Activated T-cell treated with anti-CD3 and anti-CD28 coated beads for 24 hours (primary cell): ENCODE results near the gene XPOT.
"Not testable (repeated sequence)": the region's sequence is repeated elsewhere in the genome, so short reads cannot be mapped to it uniquely, and the experiment has no call there.

Experiments used
- DNase-seq: peaks from one replicate; pipeline ENCODE4 v3.0.0-alpha.2; 2020; ENCODE audit warnings: low read depth

The XPOT gene

GRCh38 chr12:64403707-64404469 lies at the start of gene XPOT:
TSS of gene XPOT (plus strand) at chr12:64404392. CDS start at chr12:64410036, 5,644 bp downstream.
- peak; percentile 93 for DNase-seq

GRCh38 chr12:64356209-64356608 lies 48.0 kb upstream of the XPOT start:
- DNase-seq = not testable (repeated sequence)

- DNase-seq = not testable (repeated sequence)
Observed at GRCh38 chr12:64361173-64361572, 43.0 kb upstream of the XPOT start.

- no peak for DNase-seq
Observed at GRCh38 chr12:64362721-64363305, 41.4 kb upstream of the XPOT start.

- no peak for DNase-seq
Observed at GRCh38 chr12:64383675-64384074, 20.5 kb upstream of the XPOT start.

- DNase-seq = no peak
Observed at GRCh38 chr12:64385019-64385418, 19.2 kb upstream of the XPOT start.

GRCh38 chr12:64385468-64385867 lies 18.7 kb upstream of the XPOT start:
- peak; percentile 32 for DNase-seq

- no peak for DNase-seq
Observed at GRCh38 chr12:64387197-64387816, 16.9 kb upstream of the XPOT start.

- no peak for DNase-seq
Observed at GRCh38 chr12:64389154-64389553, 15.0 kb upstream of the XPOT start.

- no peak for DNase-seq
Observed at GRCh38 chr12:64390275-64390851, 13.8 kb upstream of the XPOT start, which contains the start of gene C12orf56. TSS of gene C12orf56 (minus strand) at chr12:64390758. CDS start at chr12:64390565, 193 bp downstream.

GRCh38 chr12:64392221-64392620 lies 12.0 kb upstream of the XPOT start:
- DNase-seq = no peak

GRCh38 chr12:64395739-64396138 lies 8.5 kb upstream of the XPOT start:
- no peak for DNase-seq

GRCh38 chr12:64400041-64400440 lies 4.2 kb upstream of the XPOT start:
- no peak for DNase-seq

GRCh38 chr12:64402181-64402580 lies 2.0 kb upstream of the XPOT start:
- no peak for DNase-seq

GRCh38 chr12:64404470-64405256 lies 471 bp downstream of the XPOT start:
- DNase-seq = peak; percentile 63

- no peak for DNase-seq
Observed at GRCh38 chr12:64407342-64408223, 3.4 kb downstream of the XPOT start.

GRCh38 chr12:64411427-64411826 lies 7.2 kb downstream of the XPOT start:
- DNase-seq = no peak

- no peak for DNase-seq
Observed at GRCh38 chr12:64412459-64412858, 8.3 kb downstream of the XPOT start.

GRCh38 chr12:64413884-64414283 lies 9.7 kb downstream of the XPOT start:
- no peak for DNase-seq

- DNase-seq = no peak
Observed at GRCh38 chr12:64418209-64418608, 14.0 kb downstream of the XPOT start.

GRCh38 chr12:64419696-64420095 lies 15.5 kb downstream of the XPOT start:
- DNase-seq = no peak
